Esophagus mucosa (tissue), 1 donor: ENCODE results near the gene HYAL3. TPM values are rescaled to one million over a fixed set of nuclear protein-coding genes. Genes with fewer than 3 reads are reported as not detected.
"Not testable (repeated sequence)": the region's sequence is repeated elsewhere in the genome, so short reads cannot be mapped to it uniquely, and the experiment has no call there.

Experiments
- ATAC-seq: fragments of 200-7000 bp; cut with Tn5 transposase; one replicate; pipeline ENCODE4 v1.9.1; 2020
- total RNA-seq: library from RNA; stranded (reverse); gene quantifications from one replicate; pipeline ENCODE4 v1.2.4, GENCODE V29; 2023
- donor health status: DM: yes; HTN: yes; CAD: no.

The HYAL3 gene
- total RNA-seq, 1 donor from 2014 or later, result 4.8 TPM

- no peak for ATAC-seq
These were observed 10.7 kb downstream of the HYAL3 start for GRCh38 chr3:50288387-50289007.

- ATAC-seq, result no peak
These were observed 11.9 kb downstream of the HYAL3 start for GRCh38 chr3:50287262-50287661.

GRCh38 chr3:50286322-50287227 lies 12.6 kb downstream of the HYAL3 start:
- ATAC-seq, result peak; percentile 2

GRCh38 chr3:50284121-50284520 lies 15.1 kb downstream of the HYAL3 start:
- not testable (repeated sequence) for ATAC-seq

- no peak for ATAC-seq
These were observed 19.8 kb downstream of the HYAL3 start for GRCh38 chr3:50279255-50280016.

- ATAC-seq, result no peak
These were observed 20.4 kb downstream of the HYAL3 start, which contains the start of gene LSMEM2 for GRCh38 chr3:50278880-50279224. Gene LSMEM2 (plus strand): TSS chr3:50279087. CDS start chr3:50279114, 27 bp downstream.

GRCh38 chr3:50278123-50278879 lies 20.9 kb downstream of the HYAL3 start:
- ATAC-seq, result no peak

- no peak for ATAC-seq
These were observed 22.5 kb downstream of the HYAL3 start for GRCh38 chr3:50276762-50277101.

- ATAC-seq, result no peak
These were observed 23.0 kb downstream of the HYAL3 start for GRCh38 chr3:50275996-50276761.

GRCh38 chr3:50275141-50275995 lies 23.8 kb downstream of the HYAL3 start:
- ATAC-seq, result no peak

GRCh38 chr3:50274371-50275104 lies 24.7 kb downstream of the HYAL3 start:
- ATAC-seq, result peak; percentile 37

GRCh38 chr3:50273689-50274065 lies 25.5 kb downstream of the HYAL3 start:
- no peak for ATAC-seq

- peak; percentile 70 for ATAC-seq
These were observed 26.1 kb downstream of the HYAL3 start for GRCh38 chr3:50272911-50273688.

- not testable (repeated sequence) for ATAC-seq
These were observed 26.7 kb downstream of the HYAL3 start for GRCh38 chr3:50272538-50272910.

GRCh38 chr3:50271314-50271936 lies 27.8 kb downstream of the HYAL3 start:
- no peak for ATAC-seq

- ATAC-seq, result no peak
These were observed 28.6 kb downstream of the HYAL3 start for GRCh38 chr3:50270422-50271224.

- peak; percentile 14 for ATAC-seq
These were observed 29.2 kb downstream of the HYAL3 start for GRCh38 chr3:50269977-50270413.

- ATAC-seq, result no peak
These were observed 29.7 kb downstream of the HYAL3 start for GRCh38 chr3:50269460-50269859.
